Neural cell (in vitro differentiated cells): ENCODE measurements around the gene FAM200C. TPM values are rescaled to one million over a fixed set of nuclear protein-coding genes. Genes with fewer than 3 reads are reported as not detected.
A peak's percentile ranks its signal among the peaks of the same experiment; 100 is the strongest.

Source experiments
- H2AFZ ChIP-seq: fragments of 200-600, 300-800 bp; sonication (generic), shearing (Covaris generic); 2 replicates; pipeline ENCODE4 v1.6.0; 2014; ENCODE audit warnings: low read depth, mild to moderate bottlenecking, antibody characterized with exemption, low read length, moderate library complexity
- H3F3A ChIP-seq: fragments of 200-600 bp; shearing (Covaris generic); 2 replicates; pipeline ENCODE4 v1.6.1; 2016; ENCODE audit warnings: mild to moderate bottlenecking, moderate library complexity, mixed read lengths, antibody characterized with exemption, low read length; ENCODE audit not compliant: insufficient read depth, poor library complexity, severe bottlenecking
- H3K27ac ChIP-seq: fragments of 200-600, 300-800 bp; sonication (generic), shearing (Covaris generic); 2 replicates; pipeline ENCODE4 v1.5.1; 2014; ENCODE audit warnings: mild to moderate bottlenecking, low read length, moderate library complexity
- H3K27me3 ChIP-seq: fragments of 300-800, 200-600 bp; sonication (generic), shearing (Covaris generic); 2 replicates; pipeline ENCODE4 v1.6.0; 2014; ENCODE audit warnings: mild to moderate bottlenecking, low read depth, low read length, moderate library complexity; ENCODE audit not compliant: insufficient read depth
- H3K36me3 ChIP-seq: fragments of 300-800, 200-600 bp; sonication (generic), shearing (Covaris generic); 2 replicates; pipeline ENCODE4 v1.5.1; 2014; ENCODE audit warnings: mild to moderate bottlenecking, antibody characterized with exemption, low read length, moderate library complexity; ENCODE audit not compliant: insufficient read depth
- H3K4me2 ChIP-seq: fragments of 300-800, 200-600 bp; sonication (generic), shearing (Covaris generic); 2 replicates; pipeline ENCODE4 v1.6.0; 2014; ENCODE audit warnings: mild to moderate bottlenecking, low read length
- H3K4me3 ChIP-seq: fragments of 300-800, 200-600 bp; sonication (generic), shearing (Covaris generic); 2 replicates; pipeline ENCODE4 v1.5.1; 2014; ENCODE audit warnings: mild to moderate bottlenecking, low read length, moderate library complexity
- H3K79me2 ChIP-seq: fragments of 200-600 bp; shearing (Covaris generic); replicated peaks from 2 replicates; pipeline ENCODE4 v1.6.0; 2014; ENCODE audit warnings: mild to moderate bottlenecking, low read length, moderate library complexity; ENCODE audit not compliant: insufficient read depth
- H3K9ac ChIP-seq: fragments of 300-800, 200-600 bp; sonication (generic), shearing (Covaris generic); 2 replicates; pipeline ENCODE4 v1.6.1; 2016; ENCODE audit warnings: mild to moderate bottlenecking, low read length, mixed read lengths
- H3K9me2 ChIP-seq: fragments of 200-600 bp; shearing (Covaris generic); 2 replicates; pipeline ENCODE4 v1.6.1; 2016; ENCODE audit warnings: mild to moderate bottlenecking, low read length, mixed read lengths; ENCODE audit not compliant: insufficient read depth
- H3K9me3 ChIP-seq: fragments of 200-600, 300-800 bp; sonication (generic), shearing (Covaris generic); 2 replicates; pipeline ENCODE4 v1.6.1; 2016; ENCODE audit warnings: mild to moderate bottlenecking, mixed run types, low read length, moderate library complexity, mixed read lengths
- H4K20me1 ChIP-seq: fragments of 200-600 bp; shearing (Covaris generic); 2 replicates; pipeline ENCODE4 v1.6.1; 2016; ENCODE audit warnings: mild to moderate bottlenecking, mixed run types; ENCODE audit not compliant: insufficient read depth
- EP300 ChIP-seq: fragments of 450-650 bp; conservative IDR thresholded peaks from 2 replicates; pipeline ENCODE4 v1.6.1; 2014; ENCODE audit warnings: antibody characterized with exemption, mild to moderate bottlenecking, moderate library complexity; ENCODE audit not compliant: poor library complexity, severe bottlenecking
- EZH2 ChIP-seq: fragments of 200-600, 300-800 bp; shearing (Covaris generic), sonication (generic); IDR thresholded peaks from 2 replicates; pipeline ENCODE4 v1.6.1; 2014; ENCODE audit warnings: antibody characterized with exemption, low read length, borderline replicate concordance, mild to moderate bottlenecking; ENCODE audit not compliant: insufficient read depth, poor library complexity, severe bottlenecking
- MXI1 ChIP-seq: fragments of 450-650 bp; conservative IDR thresholded peaks from 2 replicates; pipeline ENCODE4 v1.6.1; 2014; ENCODE audit warnings: antibody characterized with exemption, mild to moderate bottlenecking; ENCODE audit not compliant: poor library complexity, severe bottlenecking
- POLR2AphosphoS5 ChIP-seq: IDR thresholded peaks from 2 replicates; pipeline ENCODE4 v1.6.1; 2012
- RAD21 ChIP-seq: fragments of 450-650 bp; conservative IDR thresholded peaks from 2 replicates; pipeline ENCODE4 v1.6.1; 2014; ENCODE audit warnings: antibody characterized with exemption, mild to moderate bottlenecking, moderate library complexity
- SMC3 ChIP-seq: fragments of 450-650 bp; conservative IDR thresholded peaks from 2 replicates; pipeline ENCODE4 v1.6.1; 2014; ENCODE audit warnings: antibody characterized with exemption, mild to moderate bottlenecking, moderate library complexity; ENCODE audit not compliant: poor library complexity
- TAF1 ChIP-seq: IDR thresholded peaks from 2 replicates; pipeline ENCODE4 v1.6.1; 2012; ENCODE audit warnings: low read depth
- polyA plus RNA-seq: library from polyadenylated mRNA; depleted of rRNA; stranded (reverse); fragments of >200 nt; gene quantifications from 2 replicates; pipeline ENCODE4 v1.2.3, GENCODE V29; 2014
- TF ChIP-seq, protein P1 (sequence below): IDR thresholded peaks from 2 replicates; pipeline ENCODE4 v1.6.1; 2012; ENCODE audit warnings: borderline replicate concordance
- TF ChIP-seq, protein P2 (sequence below): fragments of 450-650 bp; IDR thresholded peaks from 2 replicates; pipeline ENCODE4 v1.5.1; 2014; ENCODE audit warnings: antibody characterized with exemption, mild to moderate bottlenecking, moderate library complexity; ENCODE audit not compliant: poor library complexity, severe bottlenecking

Gene FAM200C
- polyA plus RNA-seq, 1 donor from 2014 or later: 21.6 TPM

DNA sequence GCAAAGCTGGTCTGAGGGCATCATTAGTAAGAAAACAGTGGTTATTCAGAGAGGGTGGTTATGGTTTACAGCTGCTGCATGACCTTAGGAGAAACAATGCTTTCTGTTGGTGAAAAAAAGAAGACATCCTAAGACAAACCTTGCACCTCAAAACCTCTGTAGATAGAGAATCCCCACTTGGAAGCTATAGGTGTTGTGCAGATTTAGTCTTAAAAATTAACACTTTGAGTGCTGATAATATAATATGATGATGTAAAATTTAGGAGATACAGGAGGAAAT is 20.4 kb upstream of the FAM200C start:
- H2AFZ ChIP-seq: no peak overlapping the region

DNA sequence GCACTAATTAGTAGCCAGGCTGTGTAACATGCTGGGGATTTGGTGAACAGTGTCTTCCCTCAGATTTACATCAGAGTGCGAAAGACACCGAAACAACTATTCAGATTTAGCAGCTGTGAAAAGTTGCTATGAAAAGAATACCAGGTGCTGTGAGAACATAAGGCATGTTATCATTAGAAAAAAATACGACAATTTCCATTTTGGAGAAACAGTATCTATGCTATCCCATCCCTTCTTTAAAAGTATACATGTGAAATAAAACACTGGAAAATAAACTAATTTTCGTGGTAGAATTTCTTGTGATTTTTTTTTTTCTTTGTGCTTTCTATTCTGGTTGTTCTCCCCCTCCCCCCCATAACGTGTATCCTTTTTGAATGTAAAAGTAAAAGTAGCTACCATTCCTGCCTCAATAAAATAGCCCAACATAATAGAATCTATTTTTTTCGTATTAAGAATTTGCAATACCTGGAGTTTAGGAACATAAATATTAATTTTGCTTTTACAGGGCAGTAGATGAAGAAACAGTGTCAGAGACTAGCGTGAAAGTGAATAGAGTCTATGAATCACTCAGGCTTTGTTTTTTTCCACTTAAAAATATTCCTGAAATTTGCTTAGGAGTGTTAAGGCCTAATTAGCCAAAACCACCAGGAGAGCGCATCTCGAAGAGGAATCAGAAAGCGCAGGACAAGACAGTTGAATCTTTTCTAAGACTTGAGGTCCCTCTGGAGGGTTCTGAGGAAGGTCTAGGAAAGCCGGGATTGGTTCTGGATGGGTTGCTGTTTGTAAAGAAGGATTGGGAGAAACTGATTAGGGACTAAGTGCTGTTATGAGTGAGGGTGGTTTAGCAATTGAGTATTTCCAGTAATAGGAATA is 19.8 kb upstream of the FAM200C start:
- Histone ChIP-seq H2AFZ (peak overlapping the region; percentile 48), H3K9me2 (no peaks in the 10 kb centered on the region), H3K9ac (peak overlapping the region; percentile 85), H3F3A (no peaks in the 10 kb centered on the region), H3K27me3 (no peaks in the 10 kb centered on the region), H4K20me1 (no peaks in the 10 kb centered on the region), H3K79me2 (peaks cover 44% of the 10 kb centered on the region), H3K36me3 (no peaks in the 10 kb centered on the region), H3K4me2 (peak overlapping the region; percentile 57), H3K27ac (peak overlapping the region; percentile 78), H3K4me3 (peak overlapping the region; percentile 87), H3K9me3 (no peaks in the 10 kb centered on the region)
- TF ChIP-seq SMC3 (no peak), RAD21 (no peak), POLR2AphosphoS5 (no peak), TAF1 (no peak), MXI1 (no peak), EZH2 (no peak), EP300 (no peak)
- TF ChIP-seq, protein P1, sequence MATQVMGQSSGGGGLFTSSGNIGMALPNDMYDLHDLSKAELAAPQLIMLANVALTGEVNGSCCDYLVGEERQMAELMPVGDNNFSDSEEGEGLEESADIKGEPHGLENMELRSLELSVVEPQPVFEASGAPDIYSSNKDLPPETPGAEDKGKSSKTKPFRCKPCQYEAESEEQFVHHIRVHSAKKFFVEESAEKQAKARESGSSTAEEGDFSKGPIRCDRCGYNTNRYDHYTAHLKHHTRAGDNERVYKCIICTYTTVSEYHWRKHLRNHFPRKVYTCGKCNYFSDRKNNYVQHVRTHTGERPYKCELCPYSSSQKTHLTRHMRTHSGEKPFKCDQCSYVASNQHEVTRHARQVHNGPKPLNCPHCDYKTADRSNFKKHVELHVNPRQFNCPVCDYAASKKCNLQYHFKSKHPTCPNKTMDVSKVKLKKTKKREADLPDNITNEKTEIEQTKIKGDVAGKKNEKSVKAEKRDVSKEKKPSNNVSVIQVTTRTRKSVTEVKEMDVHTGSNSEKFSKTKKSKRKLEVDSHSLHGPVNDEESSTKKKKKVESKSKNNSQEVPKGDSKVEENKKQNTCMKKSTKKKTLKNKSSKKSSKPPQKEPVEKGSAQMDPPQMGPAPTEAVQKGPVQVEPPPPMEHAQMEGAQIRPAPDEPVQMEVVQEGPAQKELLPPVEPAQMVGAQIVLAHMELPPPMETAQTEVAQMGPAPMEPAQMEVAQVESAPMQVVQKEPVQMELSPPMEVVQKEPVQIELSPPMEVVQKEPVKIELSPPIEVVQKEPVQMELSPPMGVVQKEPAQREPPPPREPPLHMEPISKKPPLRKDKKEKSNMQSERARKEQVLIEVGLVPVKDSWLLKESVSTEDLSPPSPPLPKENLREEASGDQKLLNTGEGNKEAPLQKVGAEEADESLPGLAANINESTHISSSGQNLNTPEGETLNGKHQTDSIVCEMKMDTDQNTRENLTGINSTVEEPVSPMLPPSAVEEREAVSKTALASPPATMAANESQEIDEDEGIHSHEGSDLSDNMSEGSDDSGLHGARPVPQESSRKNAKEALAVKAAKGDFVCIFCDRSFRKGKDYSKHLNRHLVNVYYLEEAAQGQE: no peak
- TF ChIP-seq, protein P2, sequence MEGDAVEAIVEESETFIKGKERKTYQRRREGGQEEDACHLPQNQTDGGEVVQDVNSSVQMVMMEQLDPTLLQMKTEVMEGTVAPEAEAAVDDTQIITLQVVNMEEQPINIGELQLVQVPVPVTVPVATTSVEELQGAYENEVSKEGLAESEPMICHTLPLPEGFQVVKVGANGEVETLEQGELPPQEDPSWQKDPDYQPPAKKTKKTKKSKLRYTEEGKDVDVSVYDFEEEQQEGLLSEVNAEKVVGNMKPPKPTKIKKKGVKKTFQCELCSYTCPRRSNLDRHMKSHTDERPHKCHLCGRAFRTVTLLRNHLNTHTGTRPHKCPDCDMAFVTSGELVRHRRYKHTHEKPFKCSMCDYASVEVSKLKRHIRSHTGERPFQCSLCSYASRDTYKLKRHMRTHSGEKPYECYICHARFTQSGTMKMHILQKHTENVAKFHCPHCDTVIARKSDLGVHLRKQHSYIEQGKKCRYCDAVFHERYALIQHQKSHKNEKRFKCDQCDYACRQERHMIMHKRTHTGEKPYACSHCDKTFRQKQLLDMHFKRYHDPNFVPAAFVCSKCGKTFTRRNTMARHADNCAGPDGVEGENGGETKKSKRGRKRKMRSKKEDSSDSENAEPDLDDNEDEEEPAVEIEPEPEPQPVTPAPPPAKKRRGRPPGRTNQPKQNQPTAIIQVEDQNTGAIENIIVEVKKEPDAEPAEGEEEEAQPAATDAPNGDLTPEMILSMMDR: no peak

More for the DNA sequence above, 20.4 kb upstream of the FAM200C start:
- H3K27ac ChIP-seq: no peak overlapping the region
- H3F3A ChIP-seq: no peaks in the 10 kb centered on the region
- H3K9me2 ChIP-seq: no peaks in the 10 kb centered on the region
- H3K9ac ChIP-seq: no peak overlapping the region
- no peaks in the 10 kb centered on the region for H3K27me3 ChIP-seq
- no peaks in the 10 kb centered on the region for H3K36me3 ChIP-seq
- no peaks in the 10 kb centered on the region for H3K9me3 ChIP-seq
- no peak overlapping the region for H3K4me2 ChIP-seq
- H3K79me2 ChIP-seq: peaks cover 45% of the 10 kb centered on the region
- TF ChIP-seq, protein P2: no peak
- TF ChIP-seq, protein P1: no peak
- TF ChIP-seq SMC3 (no peak), POLR2AphosphoS5 (no peak), EZH2 (no peak), MXI1 (no peak), EP300 (no peak), RAD21 (no peak), TAF1 (no peak)
- H3K4me3 ChIP-seq: no peak overlapping the region
- H4K20me1 ChIP-seq: no peaks in the 10 kb centered on the region
